HG03108 (cell line): Measurements from ENCODE around the gene ASB1.
"Not testable (repeated sequence)": the region's sequence is repeated elsewhere in the genome, so short reads cannot be mapped to it uniquely, and the experiment has no call there.

Experiments used
- ATAC-seq: cut with Tn5 transposase; IDR thresholded peaks from one replicate; pipeline ENCODE4 v1.9.1; 2021; ENCODE audit warnings: moderate library complexity; ENCODE audit not compliant: unreplicated experiment

The ASB1 gene

DNA sequence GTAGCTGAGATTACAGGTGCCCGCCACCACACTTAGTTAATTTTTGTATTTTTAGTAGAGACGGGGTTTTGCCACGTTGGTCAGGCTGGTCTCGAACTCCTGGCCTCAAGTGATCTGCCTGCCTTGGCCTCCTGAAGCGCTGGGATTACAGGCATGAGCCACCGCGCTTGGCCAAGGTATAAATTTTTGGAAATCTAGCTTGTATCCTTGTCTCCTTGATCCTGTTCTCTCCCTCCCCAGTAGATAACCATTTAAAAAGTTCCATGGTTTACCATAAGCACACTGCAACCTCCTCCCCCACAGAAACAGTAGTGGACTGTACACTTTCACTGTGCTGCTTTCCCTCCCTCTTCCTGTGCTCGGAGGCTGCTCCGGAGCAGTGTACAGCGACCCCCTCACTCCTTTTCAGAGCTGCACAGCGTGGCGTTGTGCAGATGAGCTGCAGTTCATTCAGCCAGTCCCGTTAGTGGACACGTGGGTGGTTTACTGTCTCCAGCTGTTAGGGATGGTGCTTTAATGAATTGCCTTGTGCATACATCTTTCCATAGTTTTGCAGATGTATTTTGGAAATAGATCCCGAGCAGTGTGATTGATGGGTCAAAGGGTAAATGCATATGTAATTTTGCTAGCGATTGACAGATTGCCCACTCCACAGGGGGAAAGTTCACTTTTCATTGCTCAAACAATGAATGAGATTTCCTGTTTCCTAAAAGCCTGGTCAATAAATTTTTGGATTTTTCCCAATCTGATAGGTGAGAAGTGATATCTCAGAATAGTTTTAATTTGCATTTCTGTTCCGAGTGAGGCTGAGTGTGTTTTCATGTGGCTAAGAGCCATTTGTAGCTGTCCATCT is 14.8 kb downstream of the ASB1 start:
- no peak for ATAC-seq

DNA sequence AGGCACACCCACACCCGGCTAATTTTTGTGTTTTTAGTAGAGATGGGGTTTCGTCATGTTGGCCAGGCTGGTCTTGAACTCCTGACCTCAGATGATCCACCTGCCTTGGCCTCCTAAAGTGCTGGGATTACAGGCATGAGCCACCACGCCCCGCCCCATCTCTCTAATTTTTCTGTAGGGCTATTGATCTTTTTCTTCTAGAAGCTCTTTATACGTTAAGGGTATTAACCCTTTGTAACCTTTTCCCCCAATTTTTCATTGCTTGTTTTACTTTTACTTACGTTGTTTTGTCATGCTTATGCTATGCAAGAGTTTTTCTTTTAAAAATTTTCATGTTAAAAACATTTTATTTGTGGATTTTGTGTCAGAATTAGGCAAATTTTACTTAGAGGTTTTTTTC is 15.5 kb downstream of the ASB1 start:
- not testable (repeated sequence) for ATAC-seq

DNA sequence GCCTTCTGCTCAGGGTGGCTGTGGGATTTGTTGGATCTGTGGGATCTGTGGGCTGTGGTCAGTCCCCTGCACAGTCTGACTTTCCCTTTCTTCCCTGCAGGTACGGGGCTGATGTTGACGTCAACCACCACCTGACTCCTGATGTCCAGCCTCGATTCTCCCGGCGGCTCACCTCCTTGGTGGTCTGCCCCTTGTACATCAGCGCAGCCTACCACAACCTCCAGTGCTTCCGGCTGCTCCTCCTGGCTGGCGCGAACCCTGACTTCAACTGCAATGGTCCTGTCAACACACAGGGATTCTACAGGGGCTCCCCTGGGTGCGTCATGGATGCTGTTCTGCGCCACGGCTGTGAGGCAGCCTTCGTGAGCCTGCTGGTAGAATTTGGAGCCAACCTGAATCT is 17.5 kb downstream of the ASB1 start:
- ATAC-seq: no peak

DNA sequence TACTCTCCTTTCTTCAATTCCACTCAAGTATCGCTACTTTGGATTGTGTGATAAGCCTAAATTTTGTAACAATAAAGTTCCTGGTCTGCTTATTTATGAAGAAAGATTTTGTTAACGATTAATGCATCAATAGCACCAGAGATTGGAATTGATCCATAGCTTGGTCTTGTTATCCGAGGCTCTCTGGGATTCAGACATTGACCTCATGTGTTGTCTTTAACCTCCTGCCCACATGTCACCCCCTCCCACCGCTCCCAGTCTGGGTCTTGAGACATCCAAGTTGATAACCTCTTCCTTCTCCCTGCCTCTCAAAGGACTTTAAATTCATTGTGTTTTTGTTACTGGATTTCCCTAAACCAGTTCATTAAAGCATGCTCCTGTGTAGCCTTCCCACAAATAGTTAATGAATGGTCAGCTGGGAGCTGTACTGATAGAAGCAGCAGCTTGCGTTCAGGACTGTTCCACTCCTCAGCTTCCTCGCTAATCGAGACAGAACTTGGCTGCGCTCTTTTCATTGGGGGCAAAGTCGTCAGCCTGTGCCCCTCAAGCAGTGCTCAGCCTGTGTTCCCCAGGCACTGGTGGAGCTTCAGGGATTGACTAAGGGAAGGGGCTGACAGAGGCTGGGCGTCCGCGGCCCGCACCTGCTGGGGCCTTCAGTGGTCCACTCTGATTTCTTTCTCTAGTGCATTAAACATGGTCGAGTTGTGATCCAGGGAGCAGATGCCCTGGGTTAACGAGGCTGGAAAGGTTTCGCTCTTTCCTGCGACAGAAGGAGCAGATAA is 18.9 kb downstream of the ASB1 start:
- ATAC-seq: no peak

DNA sequence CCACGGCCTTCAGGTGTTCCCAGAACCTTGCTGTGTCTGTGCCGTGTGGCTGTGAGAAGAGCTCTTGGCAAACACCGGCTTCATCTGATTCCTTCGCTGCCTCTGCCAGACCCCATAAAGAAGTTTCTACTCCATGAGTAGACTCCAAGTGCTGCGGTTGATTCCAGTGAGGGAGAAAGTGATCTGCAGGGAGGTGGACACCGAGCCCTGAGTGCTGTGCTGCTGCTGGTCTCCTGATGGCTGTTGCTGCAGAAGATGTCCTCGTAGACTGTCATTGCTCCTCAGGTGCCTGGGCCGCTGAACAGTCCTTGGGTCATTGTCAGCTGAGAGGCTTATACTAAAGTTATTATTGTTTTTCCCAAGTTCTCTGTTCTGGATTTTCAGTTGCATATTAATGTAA is 19.6 kb downstream of the ASB1 start:
- no peak for ATAC-seq

DNA sequence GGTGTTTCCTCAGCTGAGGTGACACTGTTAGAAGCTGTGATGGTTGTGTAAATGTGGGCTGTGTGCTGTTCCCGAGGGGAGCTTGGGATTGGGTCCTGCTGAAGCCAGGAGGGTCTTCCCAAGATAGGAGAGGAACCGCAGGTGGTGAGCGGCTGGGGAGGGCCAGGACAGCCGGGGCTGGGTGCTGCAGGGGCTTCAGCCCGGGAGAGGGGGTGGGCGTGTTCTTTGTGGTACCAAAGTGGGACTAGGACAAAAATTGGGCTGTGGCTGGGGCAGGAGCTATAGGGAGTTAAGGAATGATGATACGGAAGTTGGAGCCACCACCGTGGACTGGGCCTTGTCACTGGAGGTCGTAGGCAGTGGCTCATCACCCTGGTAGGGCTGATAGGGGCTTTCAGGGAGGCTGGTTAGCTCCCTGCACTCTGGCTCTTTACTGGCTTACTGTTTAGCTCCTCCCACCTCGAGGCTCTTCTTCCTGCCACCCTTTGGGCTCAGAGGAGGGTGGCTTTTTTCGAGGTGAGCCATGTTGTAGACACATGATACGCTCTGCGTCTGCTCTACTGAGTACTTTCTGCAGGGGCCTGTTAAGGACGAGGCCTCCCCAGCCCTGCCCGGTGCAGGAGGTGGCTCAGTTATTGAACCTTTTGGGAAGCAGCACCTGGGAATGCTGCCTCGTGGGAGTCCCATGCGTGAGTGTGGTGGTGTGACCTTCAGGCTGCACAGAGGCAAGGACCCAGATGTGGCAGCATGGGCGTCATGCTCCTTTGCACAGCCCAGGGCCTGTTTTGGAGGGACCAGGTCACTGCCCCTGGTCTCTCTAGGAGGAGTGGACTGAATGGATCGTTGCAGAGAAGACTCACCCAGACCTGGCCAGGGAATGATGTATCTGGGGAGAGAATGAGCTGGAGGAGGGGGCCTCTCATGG is 21.6 kb downstream of the ASB1 start:
- ATAC-seq: no peak

DNA sequence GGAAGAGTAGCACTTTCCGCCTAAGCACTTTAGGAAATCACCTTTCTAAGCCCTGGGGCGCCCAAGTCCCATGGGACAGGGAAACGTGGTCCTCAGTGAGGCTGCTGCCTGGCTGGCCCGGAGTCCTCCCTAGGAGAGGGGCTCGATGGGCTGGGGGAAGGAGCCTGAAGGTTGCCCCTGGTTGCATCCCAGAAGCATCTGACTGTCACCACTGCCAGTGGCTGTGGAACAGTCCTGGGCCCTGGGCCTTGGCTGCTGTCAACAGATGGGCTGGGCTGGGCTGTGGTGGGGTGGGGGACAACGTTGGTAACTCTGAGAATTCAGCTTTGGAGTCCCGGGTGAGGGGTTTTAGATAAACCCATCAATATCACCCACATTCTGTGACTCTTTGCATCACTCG is 22.5 kb downstream of the ASB1 start:
- no peak for ATAC-seq

DNA sequence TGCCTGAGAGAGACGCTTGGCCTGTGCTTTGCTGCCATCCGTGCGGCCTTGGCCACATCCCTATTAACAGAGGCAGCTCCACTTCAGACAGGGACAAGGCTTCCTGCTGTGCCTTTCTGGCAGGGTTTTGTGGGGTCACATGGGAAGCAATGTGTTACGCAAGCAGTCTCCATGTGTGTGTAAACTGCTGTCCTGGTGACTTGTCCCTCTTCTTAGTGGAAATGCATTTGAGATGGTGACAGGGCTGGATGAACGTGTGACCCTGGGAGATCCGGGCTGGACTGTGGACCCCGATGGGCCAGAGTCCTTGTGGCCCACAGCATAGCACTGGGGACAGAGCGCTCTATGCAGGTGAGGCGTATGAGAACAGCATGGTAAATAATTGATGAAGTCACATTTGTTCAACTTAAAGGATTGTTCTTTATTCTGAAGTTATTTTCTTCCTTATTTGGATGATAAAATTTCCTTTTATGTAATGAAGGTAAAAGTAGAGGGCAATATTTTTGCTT is 23.2 kb downstream of the ASB1 start:
- ATAC-seq: no peak

DNA sequence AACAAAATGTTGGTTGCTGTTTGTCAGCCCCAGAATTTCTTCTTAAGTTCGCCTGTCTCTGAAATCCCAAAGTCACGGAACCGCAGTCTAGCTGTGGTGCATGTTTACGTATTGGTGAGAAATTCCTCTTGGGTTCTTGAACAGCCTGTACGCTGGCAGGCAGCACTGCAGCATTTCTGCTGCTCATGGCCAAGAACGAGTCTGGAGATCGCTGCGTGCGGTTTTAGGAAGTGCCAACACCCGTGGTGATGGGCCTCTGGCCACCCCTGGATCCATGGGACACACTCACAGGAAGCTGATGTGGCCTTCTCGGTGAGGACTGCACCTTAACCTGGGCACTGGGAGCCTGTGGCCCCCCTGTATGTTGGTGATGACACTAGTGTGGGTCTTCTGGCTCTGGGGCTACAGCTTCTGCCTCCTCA is 23.7 kb downstream of the ASB1 start:
- no peak for ATAC-seq

DNA sequence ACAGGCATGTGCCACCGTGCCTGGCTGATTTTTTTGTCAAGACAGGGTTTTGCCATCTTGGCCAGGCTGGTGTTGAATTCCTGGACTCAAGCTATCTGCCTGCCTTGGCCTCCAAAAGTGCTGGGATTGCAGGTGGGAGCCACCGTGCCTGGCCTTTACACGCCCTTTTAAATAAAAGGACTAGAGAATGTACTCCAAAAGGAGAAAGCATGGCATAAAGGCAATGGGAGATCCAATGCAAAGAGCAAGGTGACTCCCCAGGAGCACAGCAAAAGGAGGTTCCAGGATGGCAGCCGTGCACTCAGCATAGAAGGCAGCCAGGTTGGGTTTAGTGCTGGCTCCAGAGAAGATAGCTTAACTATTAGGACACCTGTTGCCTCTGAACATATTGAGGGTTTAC is 27.1 kb downstream of the ASB1 start:
- ATAC-seq: no peak

DNA sequence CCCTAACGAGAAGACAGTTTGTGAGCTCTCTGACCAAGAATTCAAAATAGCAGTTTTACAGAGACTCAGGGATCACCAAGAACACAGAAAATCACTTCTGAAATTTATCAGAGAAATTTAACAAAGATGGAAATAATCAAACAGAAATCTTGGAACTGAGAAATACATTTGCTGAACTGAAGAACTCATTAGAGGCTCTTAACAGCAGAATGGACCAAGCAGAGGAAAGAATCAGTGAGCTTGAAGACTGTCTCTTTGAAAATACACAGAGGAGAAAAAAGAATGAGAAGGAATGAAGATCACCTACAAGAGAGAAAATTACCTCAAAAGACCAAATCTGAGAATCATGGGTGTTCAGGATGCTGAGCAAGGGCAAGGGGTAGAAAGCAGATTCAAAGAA is 29.7 kb downstream of the ASB1 start:
- no peak for ATAC-seq

DNA sequence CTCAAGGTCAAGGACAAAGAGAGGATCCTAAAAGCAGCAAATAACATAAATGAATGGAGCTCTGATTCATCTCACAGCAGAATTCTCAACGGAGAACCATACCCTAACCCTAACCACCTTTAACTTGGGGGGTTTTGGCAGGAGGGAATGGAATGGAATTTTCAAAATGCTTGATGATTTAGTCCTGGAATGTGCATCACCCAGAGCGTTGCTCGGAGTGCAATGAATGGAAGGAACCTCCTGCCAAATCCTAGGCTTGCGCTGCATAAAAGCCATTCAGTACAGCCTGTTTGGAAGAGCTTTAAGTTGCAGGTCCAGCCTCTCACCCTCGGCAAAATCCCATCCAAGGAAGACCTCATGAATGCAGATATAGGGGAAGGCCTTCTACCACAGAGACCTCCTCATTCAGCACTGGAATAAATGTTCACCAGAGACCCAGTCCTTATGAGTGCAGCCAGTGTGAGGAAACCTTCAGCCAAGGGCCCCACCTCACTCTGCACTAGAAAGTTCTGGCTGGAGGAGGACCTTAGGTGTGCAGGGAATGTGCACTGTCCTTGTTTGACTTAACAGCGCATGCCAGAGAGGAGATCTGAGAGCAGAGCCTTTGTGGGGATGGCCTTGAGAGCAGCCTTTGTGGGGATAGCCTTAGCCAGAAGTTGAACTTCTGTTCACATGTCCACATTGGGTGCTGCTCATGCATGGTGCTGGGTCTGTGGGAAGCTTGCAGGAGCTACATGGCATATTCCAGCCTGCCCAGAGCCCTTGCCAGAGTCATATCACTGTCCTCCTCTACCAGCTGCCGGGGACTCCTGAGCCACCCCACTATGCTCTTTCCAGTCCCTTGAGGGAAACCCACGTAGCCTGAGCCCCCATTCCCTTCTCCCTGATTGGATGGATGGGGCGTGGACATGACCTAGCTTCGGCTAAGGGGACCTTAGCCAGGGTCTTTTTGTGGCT is 30.5 kb downstream of the ASB1 start:
- ATAC-seq: no peak

DNA sequence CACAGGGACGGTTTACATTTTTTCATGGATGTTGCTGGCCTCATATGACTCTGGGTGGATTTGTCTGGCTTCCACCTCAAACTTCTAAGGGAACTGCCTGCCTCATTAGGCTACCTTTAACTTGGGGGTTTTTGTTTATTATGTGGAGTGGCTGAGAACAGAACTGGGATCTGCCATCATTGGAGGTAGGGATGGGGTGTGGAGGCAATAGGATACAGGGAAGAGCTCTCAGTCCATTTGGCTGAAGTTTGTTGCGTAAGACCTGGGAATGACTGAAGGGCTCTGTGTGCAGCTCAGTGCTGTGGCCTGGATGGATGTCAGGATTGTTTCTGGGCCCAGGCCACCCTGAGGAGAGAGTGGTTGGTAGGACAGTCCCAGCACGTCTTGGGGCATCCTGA is 31.2 kb downstream of the ASB1 start:
- no peak for ATAC-seq

DNA sequence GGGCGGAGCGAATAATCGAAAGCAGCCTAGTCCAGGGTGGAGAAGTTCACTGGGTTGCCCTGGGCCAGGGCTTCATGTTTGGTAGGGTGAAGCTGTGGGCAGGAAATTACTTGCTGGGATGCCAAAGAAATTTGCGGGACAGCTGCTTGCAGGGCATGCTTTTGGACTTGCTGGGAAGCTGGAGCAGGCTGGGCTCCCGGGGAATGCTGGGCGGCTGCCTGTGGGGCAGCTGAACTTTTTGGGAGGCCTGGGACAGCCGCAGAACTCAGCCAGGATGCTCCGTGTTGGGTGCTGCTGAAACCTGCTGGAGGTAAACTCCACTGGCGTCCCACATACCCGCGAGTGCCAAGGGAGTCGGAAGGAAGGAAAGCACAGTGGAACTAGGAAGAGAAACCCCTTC is 31.9 kb downstream of the ASB1 start:
- no peak for ATAC-seq

DNA sequence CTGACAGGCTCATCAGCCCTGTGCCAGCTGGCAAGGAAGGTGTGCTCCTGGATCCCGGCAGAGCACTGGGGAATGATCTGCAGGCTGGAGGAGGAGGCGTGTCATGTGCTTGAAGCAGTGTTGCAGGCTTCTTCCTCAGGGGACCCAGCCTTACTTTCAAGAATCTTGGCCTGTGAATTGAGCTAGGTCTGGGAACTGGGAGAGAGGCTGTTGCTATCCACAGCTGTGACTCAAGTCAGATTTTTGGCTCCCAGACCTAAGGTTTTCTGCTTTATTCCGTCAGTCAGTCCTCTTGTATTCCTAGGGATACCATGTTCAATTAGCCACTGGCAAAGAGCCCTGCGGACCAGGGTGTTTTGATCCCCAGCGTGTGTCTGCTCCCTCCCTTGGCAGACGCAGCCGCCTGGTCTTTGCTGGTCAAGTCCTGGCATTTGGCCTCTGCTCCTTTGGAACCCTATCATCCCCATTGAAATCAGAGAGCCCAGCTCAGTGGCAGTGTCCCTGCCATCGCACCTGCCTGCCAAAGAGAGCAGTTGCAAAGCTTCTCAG is 32.4 kb downstream of the ASB1 start:
- no peak for ATAC-seq

DNA sequence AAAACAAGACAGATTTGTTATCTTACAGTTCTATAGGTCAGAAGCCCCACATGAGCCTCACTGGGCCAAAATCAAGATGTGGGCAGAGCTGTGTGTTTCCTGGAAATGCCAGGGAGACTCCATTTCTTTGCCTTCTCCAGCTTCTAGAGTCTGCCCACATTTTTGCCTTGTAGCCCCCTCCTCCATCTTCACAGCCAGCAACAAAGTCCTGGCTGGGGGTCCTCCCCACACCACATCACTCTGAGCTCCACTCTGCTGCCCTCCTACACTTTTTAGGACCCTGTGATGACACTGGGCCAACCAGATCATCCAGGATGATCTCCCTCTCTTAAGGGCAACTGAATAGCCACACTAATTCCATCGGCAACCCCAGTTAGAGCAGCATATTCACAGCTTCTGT is 34.3 kb downstream of the ASB1 start:
- no peak for ATAC-seq

DNA sequence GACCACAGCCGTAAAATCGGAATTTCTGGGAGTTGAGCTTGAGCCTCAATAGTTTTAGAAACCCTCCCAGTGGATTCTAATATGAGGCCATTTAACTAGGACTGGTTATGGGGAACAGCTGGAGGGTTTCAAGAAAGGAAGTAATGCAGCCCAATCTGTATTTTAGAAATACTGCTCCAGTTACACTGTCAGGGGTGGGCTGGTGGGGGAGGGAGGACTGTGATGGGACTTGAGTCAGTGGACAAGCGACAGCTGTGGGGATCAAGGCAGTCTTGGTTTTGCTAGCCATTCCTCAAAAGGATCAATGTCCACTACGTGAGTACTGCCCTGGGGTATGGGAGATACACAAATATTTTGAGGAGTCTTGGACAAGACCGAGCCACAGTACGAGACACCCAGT is 34.8 kb downstream of the ASB1 start:
- no peak for ATAC-seq

DNA sequence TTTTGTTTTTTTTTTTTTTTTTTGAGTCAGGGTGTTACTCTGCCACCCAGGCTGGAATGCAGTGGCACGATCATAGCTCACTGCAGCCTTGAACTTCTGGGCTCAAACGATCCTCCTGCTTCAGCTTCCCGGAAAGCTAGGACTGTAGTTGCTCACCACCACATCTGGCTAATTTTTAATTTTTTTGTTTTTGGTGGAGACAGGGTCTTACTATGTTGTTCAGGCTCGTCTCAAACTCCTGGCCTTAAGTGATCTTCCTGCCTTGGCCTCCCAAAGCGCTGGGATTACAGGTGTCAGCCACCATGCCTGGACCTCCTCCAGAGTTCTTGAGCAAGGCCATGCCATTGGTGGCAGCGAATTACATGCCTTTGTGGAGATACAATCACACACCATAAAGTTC is 35.2 kb downstream of the ASB1 start:
- ATAC-seq: no peak

DNA sequence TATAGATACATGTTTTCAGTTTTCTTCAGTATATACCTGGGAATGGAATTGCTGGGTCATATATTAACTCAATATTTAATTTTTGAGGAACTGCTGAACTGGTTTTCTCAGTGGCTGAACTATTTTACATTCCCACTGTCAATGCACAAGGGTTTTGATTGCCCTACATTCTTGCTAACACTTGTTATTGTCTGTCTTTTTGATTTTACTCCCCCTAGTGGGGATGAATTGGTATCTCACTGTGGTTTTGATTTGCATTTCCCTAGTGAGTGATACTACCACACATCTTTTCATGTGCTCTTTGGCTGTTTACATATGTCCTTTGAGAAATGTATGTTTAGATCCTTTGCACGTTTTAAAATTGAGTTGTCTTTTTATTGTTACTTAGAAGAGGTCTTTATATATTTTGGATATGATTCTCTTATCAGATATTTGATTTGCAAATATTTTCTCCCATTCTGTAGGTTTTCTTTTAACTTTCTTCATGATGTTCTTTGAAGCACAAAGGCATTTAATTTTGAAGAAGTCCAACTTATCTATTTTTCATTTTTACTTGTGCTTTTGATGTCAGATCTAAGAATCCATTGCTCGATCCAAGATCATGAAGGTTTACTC is 36.2 kb downstream of the ASB1 start:
- no peak for ATAC-seq
